Measurements from ENCODE around the gene LARP4.

DNA sequence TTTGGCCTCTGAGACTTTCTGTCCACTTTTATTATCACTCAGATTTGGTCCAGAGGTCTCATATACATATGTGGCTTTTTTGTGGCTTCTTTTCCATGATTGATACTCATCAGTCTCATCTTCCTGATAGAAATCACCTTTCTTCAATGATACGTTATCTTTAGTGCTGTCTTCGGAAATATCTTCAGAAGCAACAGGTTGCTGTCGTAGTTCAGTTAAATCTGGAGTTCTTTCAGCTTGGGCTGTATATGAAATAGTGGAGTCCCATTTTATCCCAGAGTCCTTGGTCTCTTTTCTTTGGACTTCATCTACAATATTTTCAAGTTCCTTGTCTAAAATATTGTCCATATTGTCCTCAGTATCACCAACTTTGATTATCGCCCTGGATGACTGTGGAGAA, 45.3 kb upstream of the LARP4 start:
- TF ChIP-seq, protein P1, sequence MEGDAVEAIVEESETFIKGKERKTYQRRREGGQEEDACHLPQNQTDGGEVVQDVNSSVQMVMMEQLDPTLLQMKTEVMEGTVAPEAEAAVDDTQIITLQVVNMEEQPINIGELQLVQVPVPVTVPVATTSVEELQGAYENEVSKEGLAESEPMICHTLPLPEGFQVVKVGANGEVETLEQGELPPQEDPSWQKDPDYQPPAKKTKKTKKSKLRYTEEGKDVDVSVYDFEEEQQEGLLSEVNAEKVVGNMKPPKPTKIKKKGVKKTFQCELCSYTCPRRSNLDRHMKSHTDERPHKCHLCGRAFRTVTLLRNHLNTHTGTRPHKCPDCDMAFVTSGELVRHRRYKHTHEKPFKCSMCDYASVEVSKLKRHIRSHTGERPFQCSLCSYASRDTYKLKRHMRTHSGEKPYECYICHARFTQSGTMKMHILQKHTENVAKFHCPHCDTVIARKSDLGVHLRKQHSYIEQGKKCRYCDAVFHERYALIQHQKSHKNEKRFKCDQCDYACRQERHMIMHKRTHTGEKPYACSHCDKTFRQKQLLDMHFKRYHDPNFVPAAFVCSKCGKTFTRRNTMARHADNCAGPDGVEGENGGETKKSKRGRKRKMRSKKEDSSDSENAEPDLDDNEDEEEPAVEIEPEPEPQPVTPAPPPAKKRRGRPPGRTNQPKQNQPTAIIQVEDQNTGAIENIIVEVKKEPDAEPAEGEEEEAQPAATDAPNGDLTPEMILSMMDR (IDR thresholded peaks at IDR 0.05): no peak
- TF ChIP-seq POLR2A (IDR thresholded peaks at IDR 0.05): no peak
- TF ChIP-seq EP300 (IDR thresholded peaks at IDR 0.05): no peak

Data from stomach (tissue), 4 donors.